ENCODE results near the gene TMEM164.

The TMEM164 gene

DNA sequence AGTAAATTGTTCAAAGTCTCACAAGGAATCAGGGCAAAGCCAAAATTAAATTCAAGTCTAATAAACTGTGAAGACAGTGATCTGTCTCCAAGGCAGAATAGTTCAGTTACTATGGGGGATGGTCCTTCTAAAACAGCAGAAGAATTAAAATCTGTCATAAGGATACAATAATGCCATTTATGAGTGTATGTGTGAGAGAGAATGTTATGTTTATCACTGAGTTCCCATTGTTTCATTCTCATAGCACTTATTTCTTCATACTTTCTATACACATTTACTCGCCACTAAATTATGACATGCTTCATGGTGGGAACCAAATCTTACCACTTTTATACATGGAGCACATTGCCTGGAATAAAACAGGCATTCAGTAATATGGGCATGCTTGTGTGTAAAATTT lies 212.5 kb downstream of the TMEM164 start:
- no peak for DNase-seq

DNA sequence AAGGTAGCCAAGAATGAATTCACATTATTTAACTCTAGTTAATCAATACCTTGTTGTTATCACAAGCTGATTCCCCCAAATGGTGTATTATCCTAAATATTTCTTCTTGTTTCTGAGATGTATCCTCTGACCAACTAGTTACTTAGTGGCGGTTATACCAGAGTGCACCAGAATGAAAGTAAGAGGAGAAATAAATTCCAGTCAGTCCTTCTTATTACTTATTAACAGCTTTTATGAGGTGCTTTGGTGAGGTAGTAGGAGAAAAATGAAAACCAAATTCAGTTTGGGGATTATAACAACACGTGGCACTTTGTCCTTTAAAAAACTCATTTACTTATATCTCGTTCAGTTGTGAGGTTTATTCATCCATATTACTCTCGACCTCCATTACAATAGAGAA lies 213.1 kb downstream of the TMEM164 start:
- DNase-seq, result no peak

DNA sequence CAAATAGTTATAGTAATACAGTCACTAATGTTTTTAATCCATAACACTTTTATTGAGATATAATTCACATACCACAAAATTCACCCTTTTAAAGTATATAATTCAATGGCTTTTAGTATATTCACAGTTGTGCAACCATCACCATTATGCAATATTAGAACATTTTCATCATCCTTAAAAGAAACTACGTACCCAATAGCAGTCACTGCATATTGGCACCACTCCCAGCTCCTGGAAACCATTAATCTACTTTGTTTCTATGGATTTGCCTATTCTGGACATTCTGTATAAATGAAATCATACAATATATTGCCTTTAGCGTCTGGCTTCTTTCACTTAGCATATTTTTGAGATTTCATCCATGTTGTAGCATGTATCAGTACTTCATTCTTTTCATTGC lies 215.7 kb downstream of the TMEM164 start:
- peak; percentile 88 for DNase-seq

DNA sequence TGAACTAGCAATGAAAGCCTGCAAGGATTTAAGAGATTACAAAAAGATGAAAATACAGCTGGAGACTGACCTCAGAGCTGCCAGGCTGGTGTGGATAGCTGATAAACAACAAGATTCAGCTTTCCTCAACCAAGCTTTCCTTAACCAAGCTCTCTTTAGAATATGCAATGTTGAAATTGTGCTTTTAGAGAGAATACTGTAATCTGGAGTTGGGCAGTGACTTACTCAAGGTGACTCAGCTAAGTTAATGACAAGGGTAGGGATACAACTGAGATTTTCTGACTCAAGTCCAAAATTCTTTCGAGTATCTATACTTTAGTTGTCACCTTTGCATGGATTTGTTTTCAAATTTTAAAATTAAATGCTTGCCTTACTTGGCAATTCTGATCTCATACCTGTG lies 217.0 kb downstream of the TMEM164 start:
- peak; percentile 41 for DNase-seq

DNA sequence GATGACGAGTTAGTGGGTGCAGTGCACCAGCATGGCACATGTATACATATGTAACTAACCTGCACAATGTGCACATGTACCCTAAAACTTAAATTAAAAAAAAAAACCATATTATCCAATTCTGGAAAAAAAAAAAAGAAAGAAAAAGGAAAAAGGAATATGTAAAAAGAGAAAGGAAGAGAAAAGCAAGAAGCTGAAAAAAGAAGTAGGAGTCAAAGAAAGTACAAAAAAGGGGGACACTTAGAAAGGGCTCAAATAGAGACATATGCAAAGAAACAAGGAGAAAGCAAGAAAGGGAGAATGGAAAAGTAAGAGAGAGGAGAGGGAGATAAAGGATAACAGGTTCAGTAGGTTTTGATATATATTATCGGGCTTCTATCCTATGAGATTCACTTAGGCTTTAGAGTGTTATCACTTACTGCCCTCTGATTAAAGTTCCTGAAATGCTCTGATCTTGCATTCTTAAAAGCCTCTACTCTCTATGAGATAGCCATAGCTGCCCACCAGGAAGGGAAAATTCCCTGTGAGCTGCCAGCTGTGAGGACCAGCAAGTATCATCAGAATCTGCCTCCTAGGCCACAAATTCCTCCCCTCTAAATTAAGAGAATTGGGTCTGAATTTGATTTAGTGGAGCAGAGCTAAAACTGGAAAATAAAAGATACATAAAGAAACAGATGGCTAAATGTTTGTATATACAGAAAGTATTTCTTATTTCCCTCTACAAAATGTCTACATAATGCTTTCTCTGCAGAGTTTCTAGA lies 219.8 kb downstream of the TMEM164 start:
- DNase-seq, result no peak

DNA sequence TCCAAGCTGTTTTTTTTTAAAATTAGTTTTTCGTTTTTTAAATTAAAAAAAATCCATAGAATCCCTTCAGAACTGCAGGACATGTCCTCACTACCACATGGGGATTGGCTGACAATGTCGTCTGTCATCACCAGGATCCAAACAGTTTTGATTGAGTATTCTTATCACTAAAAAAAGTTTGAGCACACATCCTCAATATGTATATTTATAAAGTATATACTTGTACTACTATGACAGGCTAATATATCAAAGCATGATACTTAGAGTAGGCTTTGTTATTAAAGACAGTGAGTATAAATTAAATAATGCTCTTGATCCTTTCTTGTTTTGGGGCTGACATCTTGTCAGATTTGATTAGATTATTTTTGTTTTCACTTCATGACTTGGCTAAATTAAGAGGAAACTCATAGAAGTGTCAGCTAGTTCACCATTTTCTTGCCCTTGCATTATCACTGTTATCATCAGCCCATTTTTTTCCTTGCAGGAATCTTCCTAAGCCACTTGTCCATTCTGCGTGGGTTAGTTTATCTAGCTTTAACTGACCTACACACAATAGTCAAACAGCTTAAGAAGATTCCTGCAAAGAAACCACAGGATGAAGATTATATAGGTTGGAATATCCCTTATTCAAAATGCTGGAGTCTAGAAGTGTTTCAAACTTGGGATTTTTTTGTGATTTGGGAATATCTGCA lies 222.2 kb downstream of the TMEM164 start:
- no peak for DNase-seq

DNA sequence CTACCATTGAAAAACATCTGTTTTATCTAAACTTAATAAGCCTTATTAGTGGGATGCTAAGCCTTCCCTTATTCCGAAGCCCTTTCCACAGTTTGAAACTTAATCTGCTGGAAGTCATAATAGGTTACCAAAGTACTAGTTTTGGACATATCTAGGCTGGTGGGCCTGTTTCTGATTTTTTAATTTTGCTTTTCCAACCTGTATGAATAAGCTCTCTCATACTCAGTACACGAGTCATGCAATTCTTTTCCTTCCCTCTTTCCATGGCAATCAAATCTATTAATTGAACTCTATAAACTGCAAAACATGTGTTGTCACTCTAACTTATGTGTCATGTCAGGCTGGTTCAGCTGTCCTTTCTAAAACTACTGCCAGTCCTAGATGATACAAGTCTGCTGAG lies 224.0 kb downstream of the TMEM164 start:
- peak; percentile 26 for DNase-seq

All from fibroblast of upper back skin (primary cell).